GM23338 (cell line): Measurements from ENCODE around the gene PRELID2.

Experiments used
- CREB1 ChIP-seq: fragments of 250-450 bp; sonication (Bioruptor Pico); IDR thresholded peaks from 2 replicates; pipeline ENCODE4 v1.5.0; 2020; ENCODE audit warnings: low read depth, mild to moderate bottlenecking, moderate library complexity
- ETS1 ChIP-seq: IDR thresholded peaks from 2 replicates; pipeline ENCODE4 v1.6.1; 2016; ENCODE audit warnings: antibody characterized with exemption
- EZH2phosphoT487 ChIP-seq: fragments of 200-600 bp; sonication (generic); IDR thresholded peaks from one replicate; pipeline ENCODE4 v1.8.1; 2018; ENCODE audit warnings: antibody characterized with exemption; ENCODE audit not compliant: unreplicated experiment
- POLR2AphosphoS5 ChIP-seq: IDR thresholded peaks from 2 replicates; pipeline ENCODE4 v1.6.1; 2016; ENCODE audit warnings: antibody characterized with exemption, low read depth
- REST ChIP-seq: IDR thresholded peaks from one replicate; pipeline ENCODE4 v1.6.1; 2018; ENCODE audit warnings: antibody characterized with exemption; ENCODE audit not compliant: unreplicated experiment
- TF ChIP-seq, protein P1 (sequence below), 2 experiments: fragments of 200-600 bp in 1 of 2; sonication (generic) in 1 of 2; conservative IDR thresholded peaks; 2 replicates each; pipeline versions ENCODE4 v1.5.1 to v1.6.1; 2016 to 2017; ENCODE audit warnings: antibody characterized with exemption in 2 of 2, low read depth in 2 of 2, mild to moderate bottlenecking in 2 of 2, moderate library complexity in 1 of 2

- TF ChIP-seq, protein P1, sequence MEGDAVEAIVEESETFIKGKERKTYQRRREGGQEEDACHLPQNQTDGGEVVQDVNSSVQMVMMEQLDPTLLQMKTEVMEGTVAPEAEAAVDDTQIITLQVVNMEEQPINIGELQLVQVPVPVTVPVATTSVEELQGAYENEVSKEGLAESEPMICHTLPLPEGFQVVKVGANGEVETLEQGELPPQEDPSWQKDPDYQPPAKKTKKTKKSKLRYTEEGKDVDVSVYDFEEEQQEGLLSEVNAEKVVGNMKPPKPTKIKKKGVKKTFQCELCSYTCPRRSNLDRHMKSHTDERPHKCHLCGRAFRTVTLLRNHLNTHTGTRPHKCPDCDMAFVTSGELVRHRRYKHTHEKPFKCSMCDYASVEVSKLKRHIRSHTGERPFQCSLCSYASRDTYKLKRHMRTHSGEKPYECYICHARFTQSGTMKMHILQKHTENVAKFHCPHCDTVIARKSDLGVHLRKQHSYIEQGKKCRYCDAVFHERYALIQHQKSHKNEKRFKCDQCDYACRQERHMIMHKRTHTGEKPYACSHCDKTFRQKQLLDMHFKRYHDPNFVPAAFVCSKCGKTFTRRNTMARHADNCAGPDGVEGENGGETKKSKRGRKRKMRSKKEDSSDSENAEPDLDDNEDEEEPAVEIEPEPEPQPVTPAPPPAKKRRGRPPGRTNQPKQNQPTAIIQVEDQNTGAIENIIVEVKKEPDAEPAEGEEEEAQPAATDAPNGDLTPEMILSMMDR (conservative IDR thresholded peaks at IDR 0.05; ENCODE audit: low read depth in 2 of 2) = no peak
- no peak for TF ChIP-seq REST
- no peak for TF ChIP-seq EZH2phosphoT487
- no peak for TF ChIP-seq POLR2AphosphoS5
- no peak for TF ChIP-seq ETS1
- no peak for TF ChIP-seq CREB1 (CRISPR knock-in tag)
Observed at GRCh38 chr5:145872486-145872885, 37.3 kb upstream of the PRELID2 start.
